ENCODE measurements around the gene ADAMTS12.

GRCh38 chr5:33891446-33891787 is 373 bp downstream of the ADAMTS12 start:
- TF ChIP-seq CTCF (IDR thresholded peaks at IDR 0.05) (no peak), POLR2A (IDR thresholded peaks at IDR 0.05) (no peak)

Data from lower leg skin (tissue), 3 donors.